Peyer's patch (tissue), 4 donors: ENCODE data around the gene TCF20.

ENCODE experiments used
- CTCF ChIP-seq, 6 experiments: fragments of 450-650 bp in 4 of 6; fragments of 200-600 bp in 2 of 6; sonication (generic) in 1 of 6; IDR thresholded peaks; one replicate each; pipeline ENCODE4 v1.5.1; 2017 to 2019; ENCODE audit warnings: antibody characterized with exemption in 6 of 6, mild to moderate bottlenecking in 3 of 6, moderate library complexity in 1 of 6
- POLR2A ChIP-seq, 2 donors: fragments of 450-650 bp; IDR thresholded peaks; one replicate each; pipeline ENCODE4 v1.5.1; 2017; ENCODE audit warnings: antibody characterized with exemption in 2 of 2, mild to moderate bottlenecking in 2 of 2, moderate library complexity in 2 of 2

- TF ChIP-seq CTCF (IDR thresholded peaks at IDR 0.05) (no peak), POLR2A (IDR thresholded peaks at IDR 0.05) (no peak)
Measured at GRCh38 chr22:42319386-42319785, 48.9 kb upstream of the TCF20 start.
